ENCODE results near the gene FNIP2.
"Not testable (repeated sequence)": the region's sequence is repeated elsewhere in the genome, so short reads cannot be mapped to it uniquely, and the experiment has no call there.

Gene FNIP2

DNA sequence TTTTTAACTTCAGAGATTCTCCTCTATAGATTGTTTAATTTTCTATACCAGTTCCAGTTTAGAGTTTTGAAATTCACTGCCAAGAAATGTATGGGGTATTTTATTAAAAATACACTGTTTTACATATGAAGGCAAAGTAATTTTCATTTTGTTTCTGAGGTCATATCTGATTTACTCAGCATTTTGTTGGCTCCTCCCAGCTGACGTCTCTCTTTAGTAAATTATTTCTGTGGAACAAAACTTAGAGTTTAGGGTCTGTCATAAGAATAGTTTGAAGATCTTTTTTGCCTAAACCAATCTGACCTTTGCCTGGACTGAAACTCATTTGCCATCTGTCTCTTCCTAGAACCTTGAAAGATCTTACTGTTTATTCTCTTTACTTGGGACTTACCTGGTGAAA is 16.9 kb downstream of the FNIP2 start:
- H3K4me3 ChIP-seq (ENCODE audit: low read depth, low read length) = no peak overlapping the region
- TF ChIP-seq, protein P1, sequence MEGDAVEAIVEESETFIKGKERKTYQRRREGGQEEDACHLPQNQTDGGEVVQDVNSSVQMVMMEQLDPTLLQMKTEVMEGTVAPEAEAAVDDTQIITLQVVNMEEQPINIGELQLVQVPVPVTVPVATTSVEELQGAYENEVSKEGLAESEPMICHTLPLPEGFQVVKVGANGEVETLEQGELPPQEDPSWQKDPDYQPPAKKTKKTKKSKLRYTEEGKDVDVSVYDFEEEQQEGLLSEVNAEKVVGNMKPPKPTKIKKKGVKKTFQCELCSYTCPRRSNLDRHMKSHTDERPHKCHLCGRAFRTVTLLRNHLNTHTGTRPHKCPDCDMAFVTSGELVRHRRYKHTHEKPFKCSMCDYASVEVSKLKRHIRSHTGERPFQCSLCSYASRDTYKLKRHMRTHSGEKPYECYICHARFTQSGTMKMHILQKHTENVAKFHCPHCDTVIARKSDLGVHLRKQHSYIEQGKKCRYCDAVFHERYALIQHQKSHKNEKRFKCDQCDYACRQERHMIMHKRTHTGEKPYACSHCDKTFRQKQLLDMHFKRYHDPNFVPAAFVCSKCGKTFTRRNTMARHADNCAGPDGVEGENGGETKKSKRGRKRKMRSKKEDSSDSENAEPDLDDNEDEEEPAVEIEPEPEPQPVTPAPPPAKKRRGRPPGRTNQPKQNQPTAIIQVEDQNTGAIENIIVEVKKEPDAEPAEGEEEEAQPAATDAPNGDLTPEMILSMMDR (IDR thresholded peaks at IDR 0.05; ENCODE audit: low read depth, low read length) = no peak

DNA sequence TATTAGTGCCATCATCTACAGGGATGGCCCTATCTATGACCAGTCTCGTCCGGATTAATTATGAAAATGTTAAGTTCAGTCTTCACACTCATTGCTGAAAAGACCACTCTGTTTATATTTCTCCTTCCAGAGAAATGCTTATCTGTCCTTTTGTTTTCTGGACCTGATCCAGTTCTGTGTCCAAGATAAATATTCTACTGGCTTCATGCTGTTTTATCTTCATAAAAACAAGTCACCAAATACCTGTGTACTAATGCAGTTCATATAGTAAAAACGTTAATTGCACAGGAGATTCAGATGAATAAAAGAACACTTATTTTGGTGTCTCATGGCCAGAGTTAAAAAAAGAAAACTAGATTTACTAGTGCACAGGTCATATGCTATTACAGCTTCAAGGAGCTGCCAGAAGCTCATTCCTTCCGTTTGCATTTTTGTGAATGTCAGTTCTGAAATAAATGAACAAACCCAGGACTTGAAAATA is 17.3 kb downstream of the FNIP2 start:
- no peak overlapping the region for H3K4me3 ChIP-seq (ENCODE audit: low read depth, low read length)
- TF ChIP-seq, protein P1 (IDR thresholded peaks at IDR 0.05; ENCODE audit: low read depth, low read length) = no peak

DNA sequence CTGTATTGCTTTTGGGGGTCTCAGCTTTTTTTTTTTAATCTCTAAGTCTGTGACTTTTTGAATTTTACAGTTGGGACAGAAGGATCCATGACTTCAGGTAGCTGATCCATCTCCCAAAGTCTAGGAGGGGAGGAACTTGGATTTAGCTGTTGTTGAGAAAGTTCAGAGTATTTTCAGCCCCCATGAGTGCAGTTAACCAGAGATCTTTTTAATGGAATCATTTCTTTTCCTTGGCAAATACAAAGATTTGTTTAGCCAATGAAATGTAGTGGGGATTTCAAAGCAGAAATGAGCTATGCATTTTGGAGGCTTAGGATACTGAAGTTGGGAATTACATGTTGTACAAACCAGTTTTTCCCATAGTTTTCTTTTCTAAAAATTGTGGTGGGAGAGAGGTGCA is 18.1 kb downstream of the FNIP2 start:
- TF ChIP-seq, protein P1 (IDR thresholded peaks at IDR 0.05; ENCODE audit: low read depth, low read length) = no peak
- no peak overlapping the region for H3K4me3 ChIP-seq (ENCODE audit: low read depth, low read length)

DNA sequence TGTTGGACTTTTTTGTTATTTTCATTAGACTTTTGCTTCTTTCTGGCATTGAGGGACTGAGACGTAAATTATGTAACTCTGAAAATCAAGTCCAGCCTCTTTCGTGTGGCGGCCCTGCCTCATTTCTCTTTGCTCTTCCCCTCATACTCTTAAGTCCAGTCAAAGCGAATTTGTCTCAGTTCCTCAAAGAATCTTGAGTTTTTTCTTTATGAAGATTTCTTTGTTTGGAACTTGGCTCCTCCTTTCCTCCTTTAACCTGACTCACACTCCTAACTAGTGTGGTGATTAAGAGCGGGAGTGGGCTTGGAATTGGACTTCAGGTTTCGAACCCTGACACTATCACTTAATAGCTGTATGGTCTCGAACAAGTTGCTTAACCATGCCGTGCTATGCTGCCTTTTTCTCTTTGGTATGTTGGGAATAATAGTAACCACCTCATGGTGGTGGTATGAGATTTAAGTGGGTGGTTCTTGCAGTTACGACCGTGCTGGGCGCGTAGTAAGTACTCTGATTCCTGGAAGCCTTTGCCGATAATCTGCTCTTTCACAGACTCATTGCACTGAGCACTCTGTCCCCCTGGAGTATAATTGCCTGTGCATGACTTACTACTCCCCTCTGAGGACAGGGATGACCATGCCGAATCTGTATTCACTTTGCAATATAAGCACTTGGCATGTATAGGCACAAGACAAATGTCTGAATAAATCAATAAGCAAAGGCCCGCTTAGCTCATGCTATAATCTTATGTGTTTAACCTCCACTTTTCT is 19.1 kb downstream of the FNIP2 start:
- TF ChIP-seq, protein P1 (IDR thresholded peaks at IDR 0.05; ENCODE audit: low read depth, low read length) = no peak

DNA sequence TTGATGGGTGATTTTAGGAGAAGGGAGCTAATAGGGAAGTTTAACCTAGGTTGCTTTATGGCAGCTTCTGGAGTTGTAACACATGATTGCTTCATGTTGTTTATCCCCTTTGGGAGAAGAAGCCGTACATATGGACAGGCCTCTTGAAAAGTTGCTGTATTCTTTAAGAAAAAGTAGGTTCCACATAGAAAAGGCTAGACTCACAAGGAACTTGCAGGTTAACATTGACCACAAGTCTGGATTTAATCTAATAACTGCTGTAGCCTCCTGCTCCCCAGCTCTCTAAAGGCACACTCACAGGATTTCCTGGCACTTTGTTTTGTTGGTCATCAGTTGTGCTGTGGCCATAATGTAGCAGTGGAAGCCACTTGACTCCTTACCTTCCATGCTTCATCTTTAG is 19.7 kb downstream of the FNIP2 start:
- TF ChIP-seq, protein P1 (IDR thresholded peaks at IDR 0.05; ENCODE audit: low read depth, low read length) = no peak
- no peak overlapping the region for H3K4me3 ChIP-seq (ENCODE audit: low read depth, low read length)

More for the DNA sequence above, 19.1 kb downstream of the FNIP2 start:
- no peak overlapping the region for H3K4me3 ChIP-seq (ENCODE audit: low read depth, low read length)

DNA sequence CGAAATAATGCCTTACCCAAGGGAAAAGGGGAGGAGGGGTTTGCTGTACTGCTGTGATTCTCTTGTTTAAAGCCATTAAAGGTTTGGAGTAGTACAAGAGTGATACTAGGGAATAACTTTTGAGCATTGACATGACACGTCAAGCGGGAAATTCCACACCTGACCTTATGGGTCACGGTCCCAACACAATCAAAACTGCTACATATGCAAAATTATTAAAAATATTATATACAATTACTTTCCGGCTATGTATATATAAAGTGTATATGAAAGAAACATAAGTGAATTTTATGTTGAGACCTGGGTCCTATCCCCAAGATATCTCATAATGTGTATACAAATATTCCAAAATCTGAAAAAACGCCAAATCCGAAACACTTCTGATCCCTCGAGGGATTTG is 21.0 kb downstream of the FNIP2 start:
- TF ChIP-seq, protein P1 (IDR thresholded peaks at IDR 0.05; ENCODE audit: low read depth, low read length) = no peak
- no peak overlapping the region for H3K4me3 ChIP-seq (ENCODE audit: low read depth, low read length)

DNA sequence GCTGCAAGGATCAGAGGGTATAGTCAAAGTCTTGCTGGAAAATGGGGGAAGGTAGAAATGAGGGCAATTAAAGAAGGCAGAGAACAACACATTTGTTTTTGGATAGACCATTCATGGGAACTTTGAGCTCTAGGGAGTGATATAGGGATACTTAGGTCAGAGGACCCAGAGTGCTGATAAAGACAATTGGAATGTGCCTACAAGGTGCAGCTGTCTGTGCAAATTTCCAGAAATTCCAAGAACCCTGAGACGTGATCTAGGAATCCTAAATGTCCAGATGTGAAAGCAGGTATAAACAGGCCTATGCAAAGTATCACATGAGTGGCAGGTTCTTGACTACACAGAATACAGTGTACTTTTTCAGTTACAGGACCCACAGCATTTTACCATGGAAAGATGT is 24.2 kb downstream of the FNIP2 start:
- no peak overlapping the region for H3K4me3 ChIP-seq (ENCODE audit: low read depth, low read length)
- TF ChIP-seq, protein P1 (IDR thresholded peaks at IDR 0.05; ENCODE audit: low read depth, low read length) = no peak

DNA sequence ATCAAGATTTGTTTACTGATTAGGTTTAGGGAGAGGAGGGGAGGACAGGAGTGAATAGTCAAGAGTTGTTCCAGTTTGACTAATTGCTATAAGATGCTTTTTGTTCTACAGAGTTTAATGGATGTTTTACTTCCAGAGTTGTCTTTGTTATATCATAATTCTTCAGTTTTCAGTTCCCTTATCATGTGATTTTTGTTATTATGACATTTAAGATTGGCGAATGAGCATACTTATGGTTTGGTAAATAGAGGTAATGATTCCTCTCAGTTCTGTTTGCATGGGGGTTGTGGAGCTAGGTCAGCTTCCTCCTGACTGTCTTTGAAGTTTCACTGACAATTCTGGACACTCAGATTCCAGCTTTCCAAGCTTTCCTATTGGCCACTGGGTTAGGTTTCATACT is 24.6 kb downstream of the FNIP2 start:
- H3K4me3 ChIP-seq (ENCODE audit: low read depth, low read length) = not testable (repeated sequence)
